Hepatocyte (in vitro differentiated cells): Measurements from ENCODE around the gene ADAM8.

Experiments used
- EZH2phosphoT487 ChIP-seq: fragments of 200-600 bp; sonication (generic); IDR thresholded peaks from one replicate; pipeline ENCODE4 v1.6.1; 2018; ENCODE audit warnings: antibody characterized with exemption, mild to moderate bottlenecking, low read depth, moderate library complexity; ENCODE audit not compliant: unreplicated experiment, severe bottlenecking
- TF ChIP-seq, protein P1 (sequence below): fragments of 200-600 bp; sonication (generic); IDR thresholded peaks from 2 replicates; pipeline ENCODE4 v1.5.1; 2016; ENCODE audit warnings: antibody characterized with exemption, mild to moderate bottlenecking; ENCODE audit not compliant: poor library complexity

- TF ChIP-seq, protein P1, sequence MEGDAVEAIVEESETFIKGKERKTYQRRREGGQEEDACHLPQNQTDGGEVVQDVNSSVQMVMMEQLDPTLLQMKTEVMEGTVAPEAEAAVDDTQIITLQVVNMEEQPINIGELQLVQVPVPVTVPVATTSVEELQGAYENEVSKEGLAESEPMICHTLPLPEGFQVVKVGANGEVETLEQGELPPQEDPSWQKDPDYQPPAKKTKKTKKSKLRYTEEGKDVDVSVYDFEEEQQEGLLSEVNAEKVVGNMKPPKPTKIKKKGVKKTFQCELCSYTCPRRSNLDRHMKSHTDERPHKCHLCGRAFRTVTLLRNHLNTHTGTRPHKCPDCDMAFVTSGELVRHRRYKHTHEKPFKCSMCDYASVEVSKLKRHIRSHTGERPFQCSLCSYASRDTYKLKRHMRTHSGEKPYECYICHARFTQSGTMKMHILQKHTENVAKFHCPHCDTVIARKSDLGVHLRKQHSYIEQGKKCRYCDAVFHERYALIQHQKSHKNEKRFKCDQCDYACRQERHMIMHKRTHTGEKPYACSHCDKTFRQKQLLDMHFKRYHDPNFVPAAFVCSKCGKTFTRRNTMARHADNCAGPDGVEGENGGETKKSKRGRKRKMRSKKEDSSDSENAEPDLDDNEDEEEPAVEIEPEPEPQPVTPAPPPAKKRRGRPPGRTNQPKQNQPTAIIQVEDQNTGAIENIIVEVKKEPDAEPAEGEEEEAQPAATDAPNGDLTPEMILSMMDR = no peak
- no peak for TF ChIP-seq EZH2phosphoT487
Observed at GRCh38 chr10:133246236-133246626, 30.4 kb downstream of the ADAM8 start.
